ENCODE results near the gene POU2F3.

Gene POU2F3

DNA sequence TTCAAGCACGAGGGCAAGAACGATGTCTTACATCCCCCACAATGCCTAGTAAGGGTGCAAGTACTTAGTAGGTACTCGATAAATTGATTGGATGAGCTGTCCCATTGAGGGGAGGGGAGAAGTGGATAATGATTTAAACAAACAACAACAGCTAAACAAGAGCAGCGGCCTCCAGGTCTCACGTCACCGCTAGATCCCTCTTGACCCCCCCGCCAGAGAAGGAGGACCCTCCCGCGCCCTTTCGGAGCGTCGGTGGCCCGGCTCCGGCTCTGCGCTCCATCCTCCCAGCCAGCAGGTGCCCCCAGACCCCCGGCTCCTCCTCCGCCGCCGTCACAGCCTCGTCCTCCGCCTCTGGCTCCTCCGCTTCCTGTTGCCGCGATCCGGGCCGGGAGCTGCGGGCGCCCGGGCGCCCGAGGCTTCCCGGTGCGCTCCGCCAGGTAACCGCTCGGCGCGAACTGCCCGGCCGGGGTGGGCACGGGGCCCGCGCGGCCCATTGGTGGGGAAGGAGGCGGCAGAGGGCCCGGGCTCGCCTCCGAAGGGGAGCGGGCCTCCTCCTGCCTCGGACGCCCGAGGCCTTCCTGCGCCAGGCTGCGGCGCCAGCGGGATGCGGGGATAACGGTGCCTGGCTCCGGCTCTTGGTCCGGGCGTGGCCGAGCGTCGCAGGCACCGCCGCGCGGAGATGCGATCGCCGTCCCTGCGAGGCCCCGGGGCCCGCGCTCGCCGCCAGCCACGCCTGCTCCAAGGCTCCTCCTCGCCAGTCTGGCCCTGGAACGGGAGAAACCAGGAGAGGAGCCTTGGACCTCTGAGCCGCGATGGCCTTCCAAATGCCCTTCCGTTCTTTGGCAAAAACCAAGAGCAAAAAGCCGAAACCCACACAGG, 85.2 kb downstream of the POU2F3 start, which contains the start of gene TLCD5:
TLCD5 (plus strand) TSS at position 368 of the 879 bp plus-strand sequence. CDS start 2,143 bp downstream, outside the sequence.
- DNase-seq, result peak; percentile 50 to 51

DNA sequence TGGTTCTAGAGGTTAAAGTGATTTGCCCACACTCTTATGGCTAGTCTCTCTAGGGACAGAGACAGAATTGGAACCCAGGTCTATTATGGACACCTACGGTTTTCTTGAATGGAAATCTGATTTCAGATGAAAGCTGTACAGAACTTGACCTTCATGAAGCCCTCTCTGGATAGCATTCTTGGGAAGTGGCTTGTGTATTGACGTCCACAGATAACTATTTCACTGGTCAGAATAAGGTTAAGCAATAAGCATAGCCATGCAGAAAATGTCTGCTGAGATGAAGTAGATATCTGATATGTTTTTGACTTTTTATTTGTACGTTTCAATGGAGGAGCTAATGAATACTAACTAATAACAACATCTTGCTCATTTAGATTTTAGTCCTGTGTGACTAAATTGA, 86.3 kb downstream of the POU2F3 start:
- no peak for DNase-seq

DNA sequence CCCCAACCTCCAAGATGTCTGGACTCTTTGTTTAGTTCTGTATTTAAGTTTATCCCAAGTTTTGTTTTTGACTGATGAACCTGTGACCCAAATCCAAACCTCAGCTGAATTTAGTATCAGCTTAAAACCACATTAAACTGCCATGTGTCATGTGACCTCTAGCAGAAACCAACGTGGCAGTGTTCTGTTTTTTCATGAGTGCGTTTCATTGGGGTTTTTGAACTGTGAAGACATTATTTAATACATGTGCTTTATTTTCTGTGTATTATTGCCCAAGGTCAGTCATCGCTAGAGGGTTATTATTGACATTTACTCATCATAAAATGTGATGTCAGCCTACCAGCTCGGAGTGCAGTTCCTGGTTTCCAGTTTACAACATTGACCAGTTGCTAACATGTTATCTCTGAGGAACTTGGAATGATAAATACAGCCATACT, 86.9 kb downstream of the POU2F3 start:
- no peak for DNase-seq

DNA sequence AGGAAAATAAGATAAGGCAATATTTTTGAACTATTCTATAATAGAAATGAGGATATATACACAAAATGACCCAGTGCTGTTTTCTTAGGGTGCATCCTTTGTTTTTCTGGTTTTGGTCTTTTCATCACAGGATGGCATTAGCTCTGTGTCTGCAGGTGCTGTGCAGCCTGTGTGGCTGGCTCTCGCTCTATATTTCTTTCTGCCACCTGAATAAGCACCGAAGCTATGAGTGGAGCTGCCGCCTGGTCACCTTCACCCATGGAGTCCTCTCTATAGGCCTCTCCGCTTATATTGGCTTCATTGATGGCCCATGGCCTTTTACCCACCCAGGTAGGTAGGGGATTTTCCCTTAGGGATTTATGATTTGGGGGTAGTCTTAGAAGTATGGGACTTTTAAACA, 87.4 kb downstream of the POU2F3 start:
- DNase-seq, result no peak

DNA sequence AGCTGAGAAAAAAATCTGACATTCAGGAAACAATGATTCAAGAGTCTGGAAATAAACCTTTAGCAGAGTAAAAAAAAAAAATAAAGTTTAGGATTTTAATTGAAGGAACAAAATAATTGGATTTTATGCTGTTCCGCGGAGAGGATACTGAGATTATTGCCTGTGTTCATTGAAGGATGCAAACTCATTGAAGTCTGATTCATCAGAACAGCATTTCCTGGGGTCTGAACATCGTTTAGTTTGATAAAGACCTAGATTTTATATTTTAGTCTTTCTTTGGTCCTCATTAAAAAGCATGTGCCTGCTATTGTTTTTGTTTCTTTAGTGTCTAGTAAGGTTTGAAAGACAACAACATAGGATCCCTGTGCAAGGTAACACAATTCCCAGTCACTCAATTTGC, 89.6 kb downstream of the POU2F3 start:
- DNase-seq, result no peak

DNA sequence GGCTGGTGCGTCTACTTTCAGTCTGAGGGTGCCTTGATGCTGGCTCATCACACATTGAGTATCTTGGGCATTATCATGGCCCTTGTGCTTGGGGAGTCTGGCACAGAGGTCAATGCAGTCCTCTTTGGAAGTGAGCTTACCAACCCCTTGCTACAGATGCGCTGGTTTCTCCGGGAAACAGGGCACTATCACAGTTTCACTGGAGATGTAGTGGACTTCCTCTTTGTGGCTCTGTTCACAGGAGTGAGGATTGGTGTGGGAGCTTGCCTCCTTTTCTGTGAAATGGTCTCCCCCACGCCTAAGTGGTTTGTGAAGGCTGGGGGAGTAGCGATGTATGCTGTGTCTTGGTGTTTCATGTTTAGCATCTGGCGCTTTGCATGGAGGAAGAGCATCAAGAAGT, 90.1 kb downstream of the POU2F3 start:
- DNase-seq, result no peak

DNA sequence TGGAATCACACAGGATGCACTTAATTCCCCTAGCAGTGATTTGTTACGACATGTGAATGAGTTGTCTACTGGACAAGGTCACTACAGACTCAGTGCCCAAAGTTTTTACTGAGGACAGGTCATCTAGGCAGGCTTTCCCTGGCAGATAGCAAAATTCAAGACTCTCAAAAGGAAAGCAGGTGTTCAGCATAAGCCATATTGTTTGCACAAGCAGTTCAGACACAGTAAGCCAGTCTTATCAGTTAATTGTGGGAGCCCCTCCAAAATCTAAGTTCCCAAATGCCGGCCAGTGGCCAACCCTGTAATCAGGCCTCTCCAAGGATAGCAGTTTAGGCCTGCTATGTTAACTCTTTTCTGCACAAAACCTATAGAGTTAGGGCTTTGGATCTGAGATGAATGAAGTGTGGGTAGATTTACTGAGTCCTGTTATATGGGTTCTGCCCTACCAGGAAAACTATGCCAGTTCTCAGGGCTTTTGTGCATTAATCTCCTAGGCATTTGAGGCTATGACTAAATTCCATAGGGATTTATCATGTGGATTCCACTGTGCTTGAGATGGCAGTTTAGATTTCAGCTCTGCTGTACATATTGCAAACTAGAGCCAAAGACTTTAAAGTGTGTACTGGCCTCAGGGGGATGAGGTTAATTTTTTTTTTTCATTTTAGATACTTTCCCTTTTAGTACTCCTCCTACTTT, 91.5 kb downstream of the POU2F3 start:
- no peak for DNase-seq

DNA sequence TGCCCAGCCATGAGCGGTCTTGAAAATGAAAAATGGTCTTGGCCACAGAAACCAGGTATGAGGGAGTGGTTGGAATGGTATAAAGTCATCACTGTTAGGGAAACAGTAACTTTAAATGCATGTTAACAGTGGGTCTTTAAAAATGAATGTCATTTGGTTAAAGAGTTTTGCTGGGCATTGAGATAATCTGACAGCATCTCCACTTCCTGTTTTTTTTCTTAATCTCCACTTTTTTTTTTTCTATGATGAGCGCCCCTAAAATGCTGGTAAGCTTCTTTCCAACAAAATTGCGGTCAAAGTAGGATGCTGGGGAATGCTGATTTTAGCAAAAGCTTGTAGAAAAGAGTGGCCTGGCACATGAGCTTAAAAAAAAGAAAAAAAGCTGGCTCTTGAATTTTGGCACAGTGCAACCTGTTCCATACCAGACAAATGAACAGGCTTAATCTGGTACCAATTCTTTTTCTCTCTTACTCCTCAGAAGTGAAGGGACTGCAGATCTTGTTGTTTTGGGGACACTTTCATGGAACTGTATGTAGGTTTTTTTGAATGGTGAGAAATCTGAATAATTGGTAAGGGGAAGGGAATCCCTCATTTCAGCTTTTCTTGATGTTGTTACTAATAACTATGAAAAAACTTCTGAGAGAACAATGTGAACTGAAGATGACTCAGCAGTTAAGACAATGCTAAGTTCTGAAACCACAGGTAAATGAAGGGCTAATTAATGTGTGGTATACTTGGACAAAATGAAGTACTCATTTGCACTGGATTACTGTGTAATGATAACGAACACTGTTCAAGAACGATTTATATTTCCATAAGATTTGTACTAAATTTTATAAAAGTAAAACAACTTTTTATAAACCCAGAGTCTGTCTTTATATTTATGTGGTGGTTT, 93.1 kb downstream of the POU2F3 start:
- no peak for DNase-seq

DNA sequence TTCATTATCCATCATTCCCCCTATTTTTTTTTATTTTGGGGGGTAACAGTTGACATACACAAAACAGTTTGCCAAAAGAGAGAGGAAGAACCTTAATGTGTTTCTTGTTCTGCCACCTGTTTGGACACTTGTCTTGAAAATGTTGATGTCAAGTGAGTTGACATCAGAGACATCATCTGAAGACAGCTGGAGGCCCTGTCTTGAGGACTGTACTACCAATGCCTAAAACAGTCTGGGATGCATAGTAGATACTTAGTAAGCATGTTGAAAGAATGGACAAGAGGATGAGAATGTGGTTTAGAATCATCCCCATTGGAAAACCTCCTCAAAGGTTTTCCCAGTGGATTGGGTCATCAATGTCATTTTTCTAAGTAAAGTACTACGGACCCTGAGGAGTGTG, 93.9 kb downstream of the POU2F3 start:
- no peak for DNase-seq

DNA sequence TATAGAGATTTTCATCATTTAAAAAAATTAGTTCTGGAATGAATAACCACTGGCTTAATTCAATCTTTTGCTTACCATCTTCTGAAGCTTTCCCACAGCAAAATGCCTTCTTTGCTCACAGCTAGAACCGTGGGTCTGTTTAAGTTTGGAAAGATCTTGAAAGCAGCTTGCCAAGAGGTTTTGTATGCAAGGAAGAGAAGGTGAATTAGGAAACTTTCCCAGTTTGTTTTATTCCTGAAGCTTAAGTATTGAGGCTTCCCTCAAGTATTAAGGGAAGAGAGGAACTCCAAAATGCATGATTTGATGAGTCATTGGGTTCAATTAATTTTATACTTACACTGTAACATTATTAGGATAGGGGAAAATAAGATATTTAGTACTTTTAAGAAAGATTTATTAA, 94.4 kb downstream of the POU2F3 start:
- no peak for DNase-seq

DNA sequence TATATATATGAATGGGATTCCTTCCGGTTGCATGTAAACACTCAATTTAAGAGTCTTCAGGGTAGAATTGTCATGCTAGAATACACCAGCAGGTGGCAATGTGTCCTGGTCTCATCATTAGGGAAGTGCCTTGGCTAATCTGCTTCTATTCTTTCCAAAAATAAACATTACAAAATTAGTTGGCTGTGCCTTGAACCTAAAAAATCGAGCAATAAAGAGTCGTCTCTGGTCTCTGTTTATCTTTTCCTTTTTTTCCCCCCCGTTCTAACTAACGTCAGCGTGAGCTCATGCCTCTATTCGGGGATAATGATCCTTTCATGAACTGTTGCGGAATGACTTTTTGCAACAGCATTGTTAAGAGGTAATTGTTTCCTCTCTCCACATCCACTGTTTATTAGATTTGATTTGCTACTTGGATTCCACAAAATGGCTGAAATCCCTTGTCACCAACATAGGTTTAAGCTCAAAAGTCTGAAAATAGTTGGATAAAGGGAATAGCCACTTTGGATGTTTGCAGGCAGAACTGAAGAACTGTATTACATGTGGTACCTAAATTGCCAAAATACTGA, 95.0 kb downstream of the POU2F3 start:
- peak; percentile 82 to 86 for DNase-seq

DNA sequence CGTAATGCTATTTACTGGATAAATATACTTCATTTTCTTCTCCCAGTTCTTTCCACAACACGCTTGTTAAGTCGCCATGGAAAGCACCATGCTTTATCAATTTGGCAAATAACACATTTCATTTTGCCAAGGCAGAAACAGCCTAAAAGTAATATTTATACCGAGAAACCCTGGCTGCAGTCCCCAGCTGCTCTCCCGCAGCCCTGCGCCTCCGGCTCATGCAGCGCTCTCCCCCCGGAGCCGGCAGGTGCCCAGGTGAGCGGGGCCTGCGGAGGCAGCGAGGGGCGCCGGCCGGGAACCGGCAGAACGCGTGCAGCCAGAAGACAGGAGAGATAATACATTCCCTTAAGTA, 95.6 kb downstream of the POU2F3 start:
- DNase-seq, result peak; percentile 39 to 53

DNA sequence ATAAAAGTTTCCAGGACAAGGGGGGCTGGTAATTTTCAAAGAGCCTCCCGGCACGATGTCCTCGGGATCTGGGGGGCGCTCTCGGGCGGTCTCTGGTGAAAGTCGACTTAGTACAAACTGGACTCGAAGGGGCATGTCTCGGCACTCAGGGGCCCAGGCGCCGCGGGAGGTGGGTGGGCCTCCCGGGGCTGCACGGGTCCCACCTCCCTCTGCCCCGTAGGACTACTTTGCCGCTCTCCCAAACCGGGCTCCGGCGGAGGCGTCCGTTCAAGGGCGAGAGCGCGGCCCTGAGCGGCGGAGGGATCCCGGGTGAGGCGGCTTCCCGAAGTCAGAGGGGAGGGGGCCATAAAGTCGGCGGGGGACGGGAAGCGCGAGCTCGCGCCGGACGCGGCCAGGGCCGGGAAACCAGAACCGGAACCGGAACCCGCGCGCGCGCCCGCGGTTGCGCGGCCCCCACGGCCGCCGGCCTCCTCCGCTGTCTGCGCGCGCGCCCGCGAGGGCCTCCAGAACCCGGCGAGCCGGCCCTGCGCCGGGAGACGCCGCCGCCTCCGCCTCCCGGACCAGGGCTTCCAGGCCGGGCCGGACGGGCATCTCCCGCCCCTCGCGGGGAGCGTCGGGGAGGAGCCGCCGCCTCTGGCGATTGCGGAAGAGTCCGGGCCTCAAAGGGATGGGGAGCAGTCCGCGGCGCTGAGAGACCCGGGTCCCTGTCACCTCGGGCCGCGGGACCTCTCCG, 96.1 kb downstream of the POU2F3 start, which contains the start of gene ARHGEF12:
ARHGEF12 (plus strand) TSS at position 506 of the 733 bp plus-strand sequence. CDS start 831 bp downstream, outside the sequence.
- peak; percentile 75 to 81 for DNase-seq

DNA sequence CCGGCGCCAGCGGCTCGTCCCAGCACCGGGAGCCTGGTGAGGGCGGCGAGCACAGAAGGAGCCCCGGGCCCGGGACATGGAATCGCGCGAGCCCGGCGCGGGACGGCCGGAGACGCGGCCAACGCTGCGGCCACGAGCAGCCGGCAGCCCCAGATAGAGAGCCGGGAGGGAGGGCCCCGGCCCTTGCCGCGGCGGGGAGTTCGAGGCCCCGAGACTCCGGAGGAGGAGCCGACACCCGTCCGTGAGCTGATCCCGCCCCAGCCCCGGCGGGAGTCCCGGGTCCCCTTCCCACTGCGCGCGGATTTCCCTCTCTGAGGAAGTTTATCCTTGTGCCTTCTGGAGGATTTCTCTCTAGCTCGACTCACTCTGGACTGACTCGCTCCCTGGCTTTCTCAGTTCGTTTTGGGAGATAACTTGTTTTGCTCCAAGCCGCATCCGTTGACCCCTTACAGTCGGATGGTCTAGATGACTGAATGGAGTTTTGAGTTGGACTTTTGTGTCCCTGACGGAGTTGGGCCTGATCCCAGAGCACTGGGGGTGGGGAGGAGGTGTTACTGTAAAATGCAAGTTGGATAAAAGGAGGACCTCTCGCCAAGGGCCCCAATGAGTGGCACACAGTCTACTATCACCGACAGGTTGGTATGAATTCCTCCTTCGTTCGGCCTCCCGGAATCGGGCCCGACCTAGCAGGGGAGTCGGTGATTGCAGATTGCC, 96.9 kb downstream of the POU2F3 start:
- DNase-seq, result no peak

DNA sequence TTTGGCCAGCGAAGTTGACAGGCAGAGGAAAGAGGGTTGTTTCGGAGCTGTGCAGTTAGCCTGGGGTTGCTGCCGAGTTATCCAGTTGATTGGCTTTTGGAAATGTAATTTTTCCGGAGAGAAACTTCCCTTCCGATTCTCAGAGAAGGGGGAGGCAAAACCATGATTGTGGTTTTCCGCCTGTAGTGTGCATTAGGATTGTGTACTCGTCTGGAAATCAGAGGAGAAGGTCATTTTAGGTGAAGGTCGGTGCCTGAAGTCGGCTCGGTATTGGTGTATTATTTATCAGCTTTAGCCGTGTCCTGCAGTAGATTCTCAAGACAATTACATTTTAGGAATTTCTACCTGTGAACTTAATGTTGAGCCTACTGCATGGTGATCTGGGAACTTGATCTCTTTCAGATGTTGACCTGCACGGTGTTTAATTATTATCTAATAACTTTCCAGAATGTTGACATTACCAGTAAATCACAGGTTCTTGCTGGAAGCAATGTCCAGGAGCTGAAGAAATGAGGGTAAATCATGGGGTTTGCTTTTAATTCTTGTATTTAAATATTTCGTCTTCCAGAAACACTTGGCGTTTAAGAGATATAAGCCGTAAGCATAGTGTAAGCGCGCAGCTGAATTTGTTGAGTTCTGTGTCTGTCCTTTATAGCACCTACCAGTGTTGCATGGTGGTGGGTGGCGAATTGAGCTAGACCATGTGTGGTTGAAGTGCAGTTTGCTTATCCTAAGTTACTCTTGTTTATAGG, 97.6 kb downstream of the POU2F3 start:
- peak; percentile 61 to 69 for DNase-seq

DNA sequence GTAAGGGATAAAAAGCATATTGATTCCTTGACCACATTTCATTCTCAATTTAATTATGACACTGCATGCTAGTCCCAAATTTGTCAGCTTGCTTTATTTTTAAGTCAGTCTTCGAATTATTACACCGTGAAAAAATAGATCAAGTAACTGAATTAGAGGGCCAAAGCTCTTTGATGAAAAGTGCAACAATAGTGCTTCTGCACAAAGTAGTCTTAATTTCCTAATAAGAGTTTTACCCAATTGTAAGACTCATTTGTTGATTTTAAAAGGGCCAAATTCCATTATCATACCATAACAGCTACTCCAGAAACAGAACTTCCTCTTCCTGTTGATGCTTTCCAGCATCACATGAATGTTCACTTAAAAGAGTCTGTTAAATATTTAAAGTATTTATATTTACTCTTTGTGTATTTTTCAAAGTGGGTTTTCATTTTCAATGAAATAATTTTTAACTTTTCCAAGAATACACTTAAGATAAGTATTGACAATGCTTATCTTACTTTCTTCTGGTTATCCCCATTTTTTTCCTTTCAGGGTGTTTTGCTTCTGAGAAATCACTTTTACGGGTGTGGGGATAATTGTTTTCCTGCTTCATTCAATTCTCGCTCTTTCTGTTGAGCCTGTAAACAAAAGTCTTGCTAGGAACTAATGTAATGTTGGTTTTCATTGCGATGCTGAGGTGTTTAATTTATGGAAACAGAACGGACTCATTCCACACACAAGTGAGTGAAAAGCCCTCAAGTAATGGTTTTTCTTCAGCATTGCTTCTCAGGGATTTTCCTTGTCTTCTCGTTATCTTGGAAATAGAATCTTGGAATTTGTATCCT, 98.4 kb downstream of the POU2F3 start:
- DNase-seq, result peak in 1 of 2 experiments; percentile 15

DNA sequence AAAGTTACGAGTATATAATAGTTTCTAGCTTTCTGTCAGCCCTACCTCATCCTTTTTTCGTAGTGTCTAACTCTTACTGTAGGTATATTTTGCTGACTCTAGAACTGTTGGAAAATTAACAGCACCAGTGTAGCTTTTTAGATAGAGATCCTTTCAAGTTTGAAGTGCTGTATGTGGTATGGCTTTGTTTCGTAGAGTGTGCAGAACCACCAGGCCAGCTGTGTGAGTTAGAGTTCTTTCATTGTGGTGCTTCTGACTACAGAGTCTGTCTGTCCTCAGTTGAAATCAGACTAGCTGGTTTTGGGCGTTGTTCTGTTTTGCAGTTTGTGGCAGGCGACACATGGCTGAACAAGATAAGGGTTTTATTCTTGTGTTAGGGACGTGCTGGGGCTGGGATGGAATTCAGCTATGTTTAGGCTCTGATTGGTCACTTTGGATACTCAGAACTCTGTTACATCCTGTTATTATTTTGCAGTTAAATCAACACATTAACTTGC, 99.5 kb downstream of the POU2F3 start:
- no peak for DNase-seq

DNA sequence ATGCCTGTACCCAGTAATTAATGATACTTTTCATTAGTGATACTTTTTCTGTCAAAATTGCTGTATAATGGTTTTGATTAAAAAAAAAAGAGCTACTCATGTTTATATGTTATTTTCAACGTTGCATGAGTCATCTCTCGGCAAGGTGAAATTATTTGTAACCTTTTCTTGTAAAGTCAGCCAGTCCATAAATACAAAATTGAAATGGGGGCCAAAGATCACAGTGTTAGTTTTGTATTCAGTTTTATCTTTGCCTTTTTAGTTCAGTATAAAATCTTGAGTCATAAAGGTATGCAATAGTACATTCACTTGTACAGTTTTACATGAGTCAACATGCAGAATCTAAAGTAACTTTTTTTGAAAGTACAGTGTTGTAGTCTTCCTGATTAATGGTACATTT, 100.6 kb downstream of the POU2F3 start:
- DNase-seq, result no peak

DNA sequence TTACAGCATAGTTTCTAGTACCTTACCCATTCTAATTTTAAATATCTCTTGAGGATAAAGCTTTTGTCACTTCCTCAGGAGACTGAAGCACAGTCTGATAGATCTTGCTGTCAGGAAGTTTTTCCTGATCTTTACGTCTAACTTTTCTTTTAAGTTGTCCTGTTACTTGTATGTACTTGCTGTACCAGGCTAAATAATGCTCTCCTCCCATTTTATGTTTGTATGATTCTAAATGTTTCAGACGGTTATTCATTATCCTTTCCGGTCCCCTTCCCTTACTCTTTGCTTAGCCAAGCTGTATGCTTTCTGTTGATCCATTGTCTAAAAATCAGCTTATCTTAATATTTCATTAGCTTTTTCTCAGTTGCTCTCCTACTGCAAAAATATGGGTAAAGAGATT, 102.3 kb downstream of the POU2F3 start:
- DNase-seq, result no peak

All from Kasumi-1 (cell line).